Stimulated activated CD4-positive, alpha-beta T cell treated with anti-CD3 and anti-CD28 coated beads, TNF-alpha, amount 100 ng/mL, for 48 hours (primary cell): ENCODE data around the gene TTC17.

Experiments
- DNase-seq, 3 donors: peaks; one replicate each; pipeline ENCODE4 v3.0.0-alpha.2; 2020; ENCODE audit warnings: low read depth in 3 of 3

Gene TTC17

GRCh38 chr11:43532041-43532440, 173.3 kb downstream of the TTC17 start:
- DNase-seq: no peak

- DNase-seq: no peak
These were observed 179.3 kb downstream of the TTC17 start for GRCh38 chr11:43537833-43538615.

- no peak for DNase-seq
These were observed 183.3 kb downstream of the TTC17 start for GRCh38 chr11:43541993-43542392.

GRCh38 chr11:43542750-43543712, 184.3 kb downstream of the TTC17 start:
- no peak for DNase-seq
